GM18909 (cell line): ENCODE measurements around the gene ZNF606.
A peak's percentile ranks its signal among the peaks of the same experiment; 100 is the strongest.
"Not testable (repeated sequence)": the region's sequence is repeated elsewhere in the genome, so short reads cannot be mapped to it uniquely, and the experiment has no call there.

Source experiments
- ATAC-seq: cut with Tn5 transposase; IDR thresholded peaks from one replicate; pipeline ENCODE4 v1.9.1; 2021; ENCODE audit warnings: mild to moderate bottlenecking; ENCODE audit not compliant: unreplicated experiment, poor library complexity

ZNF606 gene

DNA sequence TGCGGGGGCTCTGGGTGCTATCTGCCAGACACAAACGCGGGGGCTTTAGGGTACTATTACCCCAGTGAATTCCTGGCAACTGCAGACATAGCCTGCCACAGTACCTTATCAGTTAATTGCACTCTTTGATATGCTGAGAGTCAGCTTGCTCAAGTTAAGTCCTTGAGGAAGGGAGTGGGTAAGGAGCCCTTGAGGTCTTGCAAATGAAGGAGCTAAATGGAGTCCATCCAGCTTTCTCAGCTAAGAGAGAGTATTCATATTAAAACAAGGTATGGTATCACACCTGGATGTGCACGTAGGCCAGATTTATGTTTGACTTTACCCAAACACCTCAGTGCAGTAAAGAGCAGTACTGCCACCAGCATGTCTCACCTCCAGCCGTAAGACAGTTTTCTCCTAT, 11.5 kb upstream of the ZNF606 start:
- ATAC-seq, result no peak

DNA sequence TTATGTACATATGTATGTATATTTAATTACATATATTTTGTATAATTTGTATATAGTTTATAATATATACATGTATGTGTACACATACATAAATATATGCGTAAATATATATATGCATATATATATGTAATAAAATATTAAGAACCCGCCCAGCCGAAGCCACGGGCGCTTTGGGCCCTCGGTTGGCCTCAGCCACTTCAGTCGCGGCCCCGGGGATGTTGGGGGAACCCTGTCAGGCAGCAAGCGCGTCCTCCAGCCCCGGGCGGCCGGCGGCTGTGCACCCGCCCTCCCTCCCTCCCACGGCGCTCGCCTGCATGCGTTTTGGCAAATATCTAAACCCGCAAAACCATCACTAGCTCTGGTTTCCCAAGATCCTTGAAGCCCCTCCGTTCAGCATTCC, 7.9 kb upstream of the ZNF606 start:
- no peak for ATAC-seq

DNA sequence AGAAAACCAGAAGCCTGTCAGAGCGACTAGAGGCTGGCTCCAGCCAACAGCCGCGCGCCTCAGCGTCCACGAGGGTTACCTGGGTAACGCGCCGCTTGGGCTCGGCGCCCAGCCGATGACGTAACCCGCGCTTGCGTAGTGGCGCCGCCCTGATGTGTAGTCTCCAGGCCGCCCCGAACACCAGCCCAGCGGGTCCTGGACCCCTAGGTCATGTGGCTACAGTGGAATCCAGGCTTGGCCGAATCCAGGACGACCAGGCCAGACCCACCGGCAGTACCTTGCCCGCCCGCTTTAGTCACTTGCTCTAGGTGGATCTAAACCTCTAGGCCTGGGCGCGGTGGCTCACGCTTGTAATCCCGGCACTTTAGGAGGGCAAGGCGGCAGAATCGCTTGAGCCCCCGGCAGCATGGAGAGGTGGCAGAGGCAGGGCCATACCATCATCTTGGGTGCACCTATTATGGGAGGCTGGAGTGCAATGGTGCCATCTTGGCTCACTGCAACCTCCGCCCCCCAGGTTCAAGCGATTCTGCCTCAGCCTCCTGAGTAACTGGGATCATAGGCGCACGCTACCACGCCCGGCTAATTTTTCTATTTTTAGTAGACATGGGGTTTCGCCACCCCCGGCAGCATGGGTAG, 7.2 kb upstream of the ZNF606 start:
- ATAC-seq, result peak; percentile 44

DNA sequence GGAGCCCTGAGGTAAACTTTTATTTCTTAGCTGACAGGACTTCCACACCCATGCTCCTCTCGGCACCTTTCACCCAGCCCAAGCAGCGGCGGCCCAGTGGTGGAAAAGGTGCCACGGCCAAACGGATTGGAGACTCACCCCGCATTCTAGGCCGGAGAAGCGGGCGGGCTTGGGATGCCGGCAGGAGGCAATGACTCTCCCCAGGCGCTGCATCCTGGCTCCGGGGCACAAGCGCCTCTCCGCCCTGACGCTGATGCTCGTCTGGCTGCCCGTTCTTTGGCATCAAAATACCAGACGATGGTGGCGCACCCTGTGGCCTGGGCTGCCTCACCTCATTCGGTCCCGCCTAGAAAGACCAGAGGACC, 6.7 kb upstream of the ZNF606 start:
- no peak for ATAC-seq

DNA sequence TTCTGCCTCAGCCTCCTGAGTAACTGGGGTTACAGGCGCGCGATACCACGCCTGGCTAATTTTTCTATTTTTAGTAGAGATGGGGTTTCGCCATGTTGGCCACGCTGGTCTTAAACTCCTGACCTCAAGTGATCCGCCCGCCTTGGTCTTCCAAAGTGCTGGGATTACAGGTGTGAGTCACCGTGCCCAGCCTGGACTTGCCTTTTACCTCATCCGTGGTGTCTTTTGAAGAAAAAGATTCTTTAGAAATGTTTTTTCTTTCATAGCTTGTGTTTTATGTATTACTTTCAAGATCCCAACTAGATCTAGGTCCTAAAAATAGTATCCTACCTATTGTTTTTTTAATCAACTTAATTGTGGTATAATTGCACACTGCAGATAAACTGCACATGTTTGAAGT, 6.3 kb upstream of the ZNF606 start:
- ATAC-seq, result not testable (repeated sequence)

DNA sequence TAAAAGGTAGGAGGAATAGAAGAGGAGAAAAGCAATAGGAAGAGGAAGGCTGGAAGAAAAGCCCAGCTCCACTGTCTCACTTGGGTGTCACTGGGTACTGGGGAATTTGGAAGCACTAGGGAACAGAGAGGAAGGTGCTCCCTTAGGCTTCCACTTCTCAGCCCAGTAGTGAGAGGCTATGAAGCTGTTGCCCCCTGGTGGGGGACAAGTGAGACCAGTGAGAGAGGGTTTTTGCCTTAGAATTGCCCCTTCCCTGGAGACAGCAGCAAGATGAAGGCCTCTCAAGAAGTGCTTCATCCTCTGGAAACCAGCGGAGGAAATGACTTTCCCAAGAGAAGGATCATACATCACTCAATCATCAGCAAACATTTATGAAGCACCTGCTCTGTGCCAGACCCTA, 4.7 kb upstream of the ZNF606 start:
- no peak for ATAC-seq

DNA sequence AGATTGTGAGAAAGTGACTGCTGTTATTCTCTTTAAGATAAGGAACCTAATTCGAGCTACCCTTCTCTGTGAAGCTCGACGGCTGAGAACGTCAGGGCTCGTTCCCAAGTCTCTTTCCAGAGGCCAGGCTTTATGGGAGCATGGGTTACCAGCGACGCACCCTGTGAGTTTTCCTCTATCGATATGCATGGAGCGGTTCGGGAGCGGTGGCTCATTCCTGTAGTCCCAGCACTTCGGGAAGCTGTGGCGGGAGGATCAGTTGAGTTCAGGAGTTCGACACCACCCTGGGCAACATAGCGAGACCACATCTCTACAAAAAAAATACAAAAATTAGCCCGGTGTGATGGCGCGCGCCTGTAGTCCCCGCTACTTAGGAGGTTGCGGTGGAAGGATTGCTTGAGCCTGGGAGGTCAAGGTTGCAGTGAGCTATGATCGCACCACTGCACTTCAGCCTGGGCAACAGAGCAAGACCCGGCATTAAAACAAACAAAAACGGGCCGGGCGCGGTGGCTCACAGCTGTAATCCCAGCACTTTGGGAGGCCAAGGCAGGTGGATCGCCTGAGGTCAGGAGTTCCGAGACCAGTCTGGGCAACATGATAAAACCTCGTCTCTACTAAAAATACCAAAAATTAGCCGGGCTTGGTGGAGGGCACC, 681 bp upstream of the ZNF606 start:
- no peak for ATAC-seq

GRCh38 chr19:58001895-58002369, 688 bp downstream of the ZNF606 start:
- peak; percentile 7 for ATAC-seq

DNA sequence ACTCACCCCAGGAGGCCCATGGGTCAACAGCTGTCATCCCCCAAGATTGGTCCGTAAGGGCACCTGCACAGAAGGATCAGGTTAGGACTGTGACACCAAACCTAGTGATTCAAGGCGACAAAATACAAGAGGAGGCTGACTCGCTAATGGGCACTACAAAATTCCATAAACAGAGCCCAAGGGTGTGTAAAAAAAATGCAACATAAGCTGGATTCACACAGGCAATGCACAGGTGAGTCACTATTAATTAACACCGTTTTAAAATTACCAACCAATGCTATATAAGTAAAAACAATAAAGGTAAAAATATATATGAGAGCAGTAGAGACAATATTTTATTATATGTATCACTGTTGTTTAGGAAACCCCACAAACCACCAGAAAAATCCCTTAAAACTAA, 1.9 kb downstream of the ZNF606 start:
- ATAC-seq, result no peak

- ATAC-seq, result no peak
These were observed 9.8 kb downstream of the ZNF606 start for GRCh38 chr19:57992841-57993240.

DNA sequence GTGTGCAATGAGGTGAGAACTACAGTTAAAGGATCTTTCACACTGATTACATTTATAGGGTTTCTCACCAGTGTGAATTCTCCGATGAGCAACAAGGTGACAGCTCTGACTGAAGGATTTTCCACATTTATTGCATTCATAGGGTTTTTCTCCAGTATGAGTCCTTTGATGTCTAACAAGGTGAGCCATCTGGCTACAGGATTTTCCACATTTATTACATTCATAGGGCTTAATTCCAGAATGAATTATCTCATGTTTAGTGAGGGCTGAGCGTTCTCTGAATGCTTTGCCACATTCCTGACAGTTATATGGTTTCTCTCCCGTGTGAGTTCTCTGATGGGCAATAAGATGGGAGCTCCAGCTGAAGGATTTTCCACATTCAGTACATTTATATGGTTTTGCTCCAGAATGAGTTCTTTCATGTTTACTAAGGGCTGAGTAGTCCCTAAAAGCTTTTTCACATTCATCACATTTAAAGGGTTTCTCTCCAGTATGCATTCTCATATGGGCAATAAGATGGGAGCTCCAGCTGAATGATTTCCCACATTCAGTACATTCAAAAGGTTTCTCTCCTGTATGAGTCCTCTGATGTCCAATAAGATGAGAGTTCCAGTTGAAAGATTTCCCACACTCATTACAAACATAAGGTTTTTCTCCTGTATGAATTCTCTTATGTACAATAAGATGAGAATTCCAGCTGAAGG, 23.9 kb downstream of the ZNF606 start:
- ATAC-seq, result no peak

DNA sequence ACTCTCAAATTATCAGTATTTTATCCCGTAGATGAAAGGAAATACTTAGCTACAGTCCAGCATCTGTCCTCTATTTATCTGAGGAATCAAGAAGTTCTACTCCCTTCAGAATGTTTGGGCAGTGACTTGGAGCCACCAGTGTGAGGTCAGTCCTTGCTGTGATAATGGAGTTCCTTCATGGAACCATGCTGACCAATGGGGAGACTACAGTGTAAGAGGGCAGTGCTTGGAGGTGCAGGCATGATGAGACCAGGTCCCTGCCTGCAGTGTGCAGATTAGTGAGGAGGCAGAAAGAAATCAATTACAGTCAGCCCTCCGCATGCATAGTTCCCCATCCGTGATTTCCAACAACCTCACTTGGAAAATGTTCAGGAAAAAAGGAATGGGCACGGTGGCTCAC, 28.2 kb downstream of the ZNF606 start, which contains the start of gene C19orf18:
Gene C19orf18 (minus strand): TSS at position 101 of the 400 bp plus-strand sequence. CDS start 102 bp downstream, outside the sequence.
- ATAC-seq, result no peak

GRCh38 chr19:57964761-57965160, 37.9 kb downstream of the ZNF606 start:
- no peak for ATAC-seq

DNA sequence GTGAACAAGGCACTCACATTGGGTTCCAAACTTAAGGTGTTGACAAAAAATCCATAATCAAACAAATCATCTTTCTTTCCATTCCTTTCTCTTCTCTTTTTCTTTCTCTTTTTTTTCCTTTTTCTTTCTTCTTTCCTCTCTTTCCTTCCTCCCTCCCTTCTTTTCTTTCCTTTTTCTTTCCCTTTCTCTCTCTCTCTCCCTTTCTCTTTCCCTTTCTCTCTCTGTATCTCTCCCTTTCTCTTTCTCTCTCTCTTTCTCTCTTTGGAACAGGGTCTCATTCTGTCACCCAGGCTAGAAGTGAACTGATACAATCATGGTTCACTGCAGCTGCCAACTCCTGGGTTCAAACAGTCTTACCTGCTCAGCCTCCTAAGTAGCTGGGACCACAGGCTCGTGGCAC, 40.8 kb downstream of the ZNF606 start:
- ATAC-seq, result no peak

- ATAC-seq, result no peak
These were observed 47.6 kb downstream of the ZNF606 start for GRCh38 chr19:57954996-57955395.

DNA sequence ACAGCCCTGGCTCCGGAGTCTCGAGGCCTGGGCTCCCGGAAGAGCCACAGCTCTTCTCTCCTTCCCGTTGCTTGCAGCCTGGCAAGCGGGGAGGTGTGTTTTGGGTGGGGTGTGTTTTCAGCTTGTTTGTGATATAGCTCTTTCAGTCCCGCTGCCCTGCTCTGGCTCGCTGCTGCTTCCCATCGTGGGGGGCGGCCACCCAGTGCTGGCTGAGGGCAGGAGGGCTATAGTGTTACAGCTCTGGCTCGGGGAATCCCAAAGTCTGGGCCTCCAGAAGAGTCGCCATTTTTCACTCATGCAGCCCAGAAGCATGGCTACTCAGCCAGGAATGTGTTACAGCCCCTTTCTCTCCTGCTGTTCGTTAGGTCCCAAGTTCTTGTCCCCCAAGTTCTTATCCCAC, 52.9 kb downstream of the ZNF606 start:
- no peak for ATAC-seq

DNA sequence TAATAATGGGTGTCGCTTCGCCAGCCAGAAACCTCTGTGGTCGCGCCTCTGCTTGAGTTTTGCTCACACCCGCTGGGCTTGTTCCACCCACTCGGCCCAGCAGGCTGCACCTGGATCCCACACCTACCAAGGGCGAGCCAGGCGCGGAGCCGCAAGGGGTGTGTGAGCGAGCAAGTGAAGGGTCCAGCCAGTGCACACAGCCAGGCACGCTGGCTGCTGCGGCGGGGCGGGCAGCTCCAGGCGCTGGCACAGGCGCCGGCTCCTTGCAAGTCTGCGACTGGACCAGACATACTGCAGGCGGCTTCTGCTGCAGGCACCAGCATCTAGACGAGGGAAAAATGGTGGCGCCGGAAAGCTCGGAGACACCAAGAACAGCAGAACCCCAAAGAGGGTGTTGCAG, 53.3 kb downstream of the ZNF606 start:
- no peak for ATAC-seq

DNA sequence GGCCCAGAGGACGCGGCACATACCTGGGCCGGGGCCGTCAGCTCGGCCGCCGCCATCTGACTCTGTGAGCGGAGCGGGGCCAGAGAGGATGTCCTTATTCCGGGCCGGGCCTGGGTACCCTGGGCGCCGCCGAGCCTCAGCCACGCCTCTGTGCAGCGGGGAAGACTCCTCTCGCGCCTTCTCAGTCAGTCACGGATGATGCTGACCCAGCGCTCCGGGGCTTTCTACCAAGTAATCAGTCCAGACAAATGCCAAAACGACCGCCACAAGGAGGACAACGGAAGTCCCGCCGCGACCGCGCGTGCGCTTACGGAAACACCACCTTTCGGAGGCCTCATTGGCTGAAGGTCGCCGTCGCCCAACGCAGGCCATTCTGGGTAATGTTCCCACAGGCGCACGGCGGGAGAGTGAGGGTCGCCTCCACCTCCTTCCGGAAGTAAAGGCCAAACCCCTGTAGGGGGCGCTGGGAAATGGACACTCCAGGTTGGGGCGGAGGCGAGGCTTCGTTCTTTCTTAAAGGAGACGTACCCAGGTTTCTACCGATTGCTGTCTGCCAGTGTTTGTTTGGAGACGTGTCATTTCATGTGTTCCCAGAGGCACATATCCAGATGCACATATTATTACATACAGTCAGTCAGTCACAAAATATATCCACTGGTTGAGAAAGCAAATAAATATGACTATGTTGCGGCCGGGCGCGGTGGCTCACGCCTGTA, 55.0 kb downstream of the ZNF606 start, which contains the start of gene ZNF256:
Gene ZNF256 (minus strand): TSS at position 288 of the 716 bp plus-strand sequence. CDS start 232 bp downstream, at position 56.
- peak; percentile 93 for ATAC-seq

DNA sequence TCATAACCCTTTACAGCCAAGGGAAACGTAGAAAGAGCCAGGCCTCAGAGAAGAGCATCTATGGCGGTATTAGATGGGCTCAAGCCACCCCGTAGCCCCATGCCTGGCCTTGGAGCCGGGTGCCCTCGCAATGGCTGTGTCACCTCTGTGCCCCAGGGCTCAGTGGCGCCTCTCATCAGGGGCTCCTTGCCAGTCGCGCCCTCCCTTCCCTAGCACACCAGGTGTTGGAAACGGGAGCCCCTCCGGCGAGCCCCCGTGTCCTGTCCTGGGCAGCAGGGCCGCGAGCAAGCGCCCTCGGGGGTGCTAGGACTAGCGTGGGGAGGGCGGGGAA, 55.6 kb downstream of the ZNF606 start:
- no peak for ATAC-seq

DNA sequence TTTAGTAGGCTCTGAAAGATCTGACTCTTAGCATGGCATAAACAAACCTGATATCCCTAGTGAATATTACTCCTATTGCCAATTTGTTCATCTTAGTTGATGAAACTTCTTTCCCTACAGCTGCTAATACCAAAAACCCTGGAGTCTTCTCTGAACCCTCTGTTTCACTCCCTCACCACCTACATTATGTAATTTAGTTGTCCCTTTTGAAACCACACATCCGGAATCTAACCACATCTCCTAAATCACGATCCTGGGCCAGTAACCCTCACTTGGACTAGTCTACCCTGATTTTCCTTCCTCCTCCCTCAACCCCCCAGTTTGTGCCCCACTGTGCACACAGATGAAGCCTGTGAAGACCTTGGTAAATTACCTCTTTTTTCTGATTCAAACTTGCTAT, 56.3 kb downstream of the ZNF606 start:
- no peak for ATAC-seq

DNA sequence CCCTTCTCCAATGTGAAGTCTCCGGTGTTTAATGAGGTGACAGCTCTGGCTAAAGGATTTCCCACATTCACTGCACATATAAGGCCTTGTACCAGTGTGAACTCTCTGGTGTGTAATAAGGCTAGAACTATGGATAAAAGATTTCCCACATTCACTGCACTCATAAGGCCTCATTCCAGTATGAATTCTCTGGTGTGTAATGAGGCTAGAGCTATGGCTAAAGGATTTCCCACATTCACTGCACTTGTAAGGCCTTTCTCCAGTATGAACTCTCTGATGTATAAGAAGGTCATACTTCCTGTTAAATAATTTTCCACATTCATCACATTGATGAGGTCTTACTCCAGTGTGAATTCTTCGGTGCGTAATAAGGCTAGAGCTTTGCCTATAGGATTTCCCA, 61.0 kb downstream of the ZNF606 start:
- no peak for ATAC-seq
